Measurements from ENCODE around the gene MRPL4. TPM values are rescaled to one million over a fixed set of nuclear protein-coding genes. Genes with fewer than 3 reads are reported as not detected.

MRPL4 gene
- total RNA-seq, 4 donors from 2014 or later, result 18.2 to 56.9 (median 31.1) TPM

- no peak for DNase-seq
- Histone ChIP-seq H3K27ac (no peak overlapping the region), H3K4me3 (no peak overlapping the region), H3K36me3 (no peaks in the 10 kb centered on the region), H3K9me3 (no peaks in the 10 kb centered on the region), H3K4me1 (peaks cover 0 to 25% of the 10 kb centered on the region in 2 donors), H3K27me3 (peaks cover 24 to 47% of the 10 kb centered on the region in 2 donors)
- intact Hi-C loops (cut with DNase I; ENCODE audit: low total_unique reads), result no loop called here
- TF ChIP-seq POLR2A (IDR thresholded peaks at IDR 0.05), result no peak
- no peak for TF ChIP-seq CTCF (IDR thresholded peaks at IDR 0.05)
These were observed 43.4 kb downstream of the MRPL4 start for GRCh38 chr19:10295305-10295846.

GRCh38 chr19:10295847-10296591, 44.0 kb downstream of the MRPL4 start:
- Histone ChIP-seq H3K9me3 (no peaks in the 10 kb centered on the region), H3K36me3 (no peaks in the 10 kb centered on the region), H3K4me3 (no peak overlapping the region), H3K27me3 (peaks cover 18 to 47% of the 10 kb centered on the region in 2 donors), H3K27ac (no peak overlapping the region), H3K4me1 (peaks cover 0 to 21% of the 10 kb centered on the region in 2 donors)
- intact Hi-C loops (cut with DNase I; ENCODE audit: low total_unique reads), result no loop called here
- TF ChIP-seq POLR2A (IDR thresholded peaks at IDR 0.05), result no peak
- TF ChIP-seq CTCF (IDR thresholded peaks at IDR 0.05), result no peak
- no peak for DNase-seq

- TF ChIP-seq CTCF (IDR thresholded peaks at IDR 0.05) (no peak), POLR2A (IDR thresholded peaks at IDR 0.05) (no peak)
- H3K9me3 ChIP-seq, result no peaks in the 10 kb centered on the region
- no peak overlapping the region for H3K27ac ChIP-seq
These were observed 47.8 kb downstream of the MRPL4 start for GRCh38 chr19:10299545-10300458.

GRCh38 chr19:10305139-10305806, 53.3 kb downstream of the MRPL4 start:
- intact Hi-C loops (cut with DNase I; ENCODE audit: low total_unique reads), result no loop called here
- H3K36me3 ChIP-seq, result no peaks in the 10 kb centered on the region

More at GRCh38 chr19:10299545-10300458, 47.8 kb downstream of the MRPL4 start:
- H3K36me3 ChIP-seq, result no peaks in the 10 kb centered on the region
- H3K4me3 ChIP-seq, result no peak overlapping the region
- intact Hi-C loops (cut with DNase I; ENCODE audit: low total_unique reads), result no loop called here
- H3K4me1 ChIP-seq, result peaks cover 0 to 6% of the 10 kb centered on the region in 2 donors
- no peak for DNase-seq
- peaks cover 8 to 12% of the 10 kb centered on the region in 2 donors for H3K27me3 ChIP-seq

More at GRCh38 chr19:10305139-10305806, 53.3 kb downstream of the MRPL4 start:
- no peaks in the 10 kb centered on the region for H3K27me3 ChIP-seq
- H3K4me1 ChIP-seq, result no peaks in the 10 kb centered on the region
- H3K27ac ChIP-seq, result no peak overlapping the region
- no peaks in the 10 kb centered on the region for H3K9me3 ChIP-seq
- DNase-seq, result no peak
- no peak overlapping the region for H3K4me3 ChIP-seq
- TF ChIP-seq POLR2A (IDR thresholded peaks at IDR 0.05), result no peak
- no peak for TF ChIP-seq CTCF (IDR thresholded peaks at IDR 0.05)

All from uterus (tissue), 4 donors.